HG03139 (cell line): ENCODE data around the gene BTNL9.
"Not testable (repeated sequence)": the region's sequence is repeated elsewhere in the genome, so short reads cannot be mapped to it uniquely, and the experiment has no call there.

Source experiments
- ATAC-seq: cut with Tn5 transposase; IDR thresholded peaks from one replicate; pipeline ENCODE4 v1.9.1; 2021; ENCODE audit not compliant: unreplicated experiment

Gene BTNL9

DNA sequence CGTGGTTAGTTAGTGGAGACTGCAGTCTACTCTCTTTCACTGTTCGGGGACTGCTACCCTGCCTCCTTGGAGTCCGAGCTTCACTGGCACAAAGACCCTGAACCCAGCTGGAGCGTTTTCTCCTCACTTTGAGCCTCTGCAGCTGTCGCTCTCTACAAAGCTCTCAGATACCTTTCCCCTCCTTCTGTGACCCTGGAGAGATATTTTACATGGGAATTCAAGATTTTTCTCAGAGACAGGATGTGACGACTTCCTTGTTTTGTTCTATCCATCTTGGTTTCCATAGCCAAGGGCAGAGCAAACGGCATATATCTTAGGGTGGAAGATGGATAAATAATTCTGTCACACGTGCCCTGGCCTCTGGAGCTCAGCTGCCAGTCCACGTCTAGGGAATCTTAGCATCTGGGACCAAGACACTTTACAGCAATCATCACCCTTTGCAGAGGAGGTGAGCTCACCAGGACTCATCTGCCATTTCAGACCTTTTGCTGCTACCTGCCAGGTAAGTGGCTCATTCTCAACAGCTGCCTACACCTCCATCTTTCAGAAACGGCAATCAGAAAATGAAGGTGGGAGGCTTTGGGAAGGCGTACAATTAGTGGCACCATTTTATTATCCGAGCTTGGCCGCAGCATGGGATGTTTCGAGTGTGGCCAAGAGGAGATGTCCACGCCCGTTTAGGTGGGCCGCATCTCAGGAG lies at the start of gene BTNL9:
Gene BTNL9 (plus strand): TSS at position 336 of the 700 bp plus-strand sequence. CDS start 5,224 bp downstream, outside the sequence.
- ATAC-seq: no peak

DNA sequence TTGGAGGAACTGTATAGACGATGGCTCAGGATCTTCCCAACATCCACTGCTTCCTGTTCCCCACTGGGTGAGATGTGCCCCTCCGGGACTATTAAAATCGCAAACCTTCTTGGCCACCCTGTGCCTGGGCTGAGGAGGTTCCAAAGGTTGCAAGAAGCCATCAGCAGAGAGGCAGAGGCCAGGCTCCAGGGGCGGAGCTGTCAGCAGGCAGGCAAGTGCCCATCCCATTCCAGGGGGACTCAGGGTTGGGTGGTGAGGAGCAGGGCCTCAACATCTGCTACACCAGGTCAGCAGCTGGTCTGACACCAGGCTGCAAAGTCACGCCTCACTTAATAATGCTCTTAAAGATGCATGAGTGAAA lies 49.2 kb upstream of the BTNL9 start:
- ATAC-seq: no peak

DNA sequence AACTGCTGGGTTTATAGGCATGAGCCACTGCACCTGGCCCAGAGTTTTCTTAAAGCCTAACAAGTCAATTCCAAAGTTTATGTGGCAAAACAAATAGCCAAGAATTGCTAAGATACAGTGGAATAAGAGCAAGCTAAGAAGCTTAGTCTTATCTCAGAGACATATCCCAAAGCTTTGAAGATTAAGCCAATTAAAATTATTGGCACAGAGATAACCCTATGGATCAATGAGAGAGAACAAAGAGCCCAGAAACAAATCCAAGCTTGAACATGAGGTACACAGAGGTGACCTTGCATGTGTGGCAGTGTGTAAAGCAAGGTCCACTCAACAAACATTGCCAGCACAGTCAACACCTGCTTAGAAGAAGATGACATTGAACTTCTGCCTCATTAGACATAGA lies 38.1 kb upstream of the BTNL9 start:
- no peak for ATAC-seq

DNA sequence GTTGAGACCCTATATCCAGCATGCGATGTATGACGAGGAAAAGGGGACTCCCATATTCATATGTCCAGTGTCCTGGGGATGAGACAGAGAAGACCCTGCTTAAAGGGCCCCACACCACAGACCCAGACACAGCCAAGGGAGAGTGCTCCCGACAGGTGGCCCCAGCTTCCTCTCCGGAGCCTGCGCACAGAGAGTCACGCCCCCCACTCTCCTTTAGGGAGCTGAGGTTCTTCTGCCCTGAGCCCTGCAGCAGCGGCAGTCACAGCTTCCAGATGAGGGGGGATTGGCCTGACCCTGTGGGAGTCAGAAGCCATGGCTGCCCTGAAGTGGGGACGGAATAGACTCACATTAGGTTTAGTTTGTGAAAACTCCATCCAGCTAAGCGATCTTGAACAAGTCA lies 34.3 kb upstream of the BTNL9 start:
- ATAC-seq: no peak

DNA sequence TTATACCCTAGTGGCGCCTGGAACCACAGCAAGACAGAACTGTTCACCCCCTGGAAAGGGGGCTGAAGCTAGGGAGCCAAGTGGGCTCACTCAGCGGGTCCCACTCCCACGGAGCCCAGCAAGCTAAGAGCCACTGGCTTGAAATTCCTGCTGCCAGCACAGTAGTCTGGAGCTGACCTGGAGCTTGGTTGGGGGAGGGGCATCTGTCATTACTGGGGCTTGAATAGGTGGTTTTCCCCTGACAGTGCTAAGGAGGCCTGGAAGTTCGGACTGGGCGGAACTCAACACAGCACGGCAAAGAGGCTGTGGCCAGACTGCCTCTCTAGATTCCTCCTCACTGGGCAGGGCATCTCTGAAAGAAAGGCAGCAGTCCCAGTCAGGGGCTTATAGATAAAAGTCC lies 31.9 kb upstream of the BTNL9 start:
- no peak for ATAC-seq

DNA sequence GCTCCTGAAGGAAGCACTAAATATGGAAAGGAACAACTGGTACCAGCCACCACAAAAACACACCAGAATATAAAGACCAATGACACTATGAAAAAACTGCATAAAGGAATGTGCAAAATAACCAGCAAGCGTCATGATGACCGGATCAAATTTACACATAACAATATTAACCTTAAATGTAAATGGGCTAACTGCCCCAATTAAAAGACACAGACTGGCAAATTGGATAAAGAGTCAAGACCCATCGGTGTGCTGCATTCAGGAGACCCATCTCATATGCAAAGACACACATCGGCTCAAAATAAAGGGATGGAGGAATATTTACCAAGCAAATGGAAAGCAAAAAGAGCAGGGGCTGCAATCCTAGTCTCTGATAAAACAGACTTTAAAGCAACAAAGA lies 30.0 kb upstream of the BTNL9 start:
- not testable (repeated sequence) for ATAC-seq

DNA sequence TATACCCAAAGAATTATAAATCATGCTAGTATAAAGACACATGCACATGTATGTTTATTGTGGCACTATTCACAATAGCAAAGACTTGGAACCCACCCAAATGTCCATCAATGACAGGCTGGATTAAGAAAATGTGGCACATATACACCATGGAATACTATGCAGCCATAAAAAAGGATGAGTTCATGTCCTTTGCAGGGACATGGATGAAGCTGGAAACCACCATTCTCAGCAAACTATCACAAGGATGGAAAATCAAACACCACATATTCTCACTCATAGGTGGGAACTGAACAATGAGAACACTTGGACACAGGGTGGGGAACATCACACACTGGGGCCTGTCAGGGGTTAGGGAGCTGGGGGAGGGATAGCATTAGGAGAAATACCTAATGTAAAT lies 25.4 kb upstream of the BTNL9 start:
- not testable (repeated sequence) for ATAC-seq

DNA sequence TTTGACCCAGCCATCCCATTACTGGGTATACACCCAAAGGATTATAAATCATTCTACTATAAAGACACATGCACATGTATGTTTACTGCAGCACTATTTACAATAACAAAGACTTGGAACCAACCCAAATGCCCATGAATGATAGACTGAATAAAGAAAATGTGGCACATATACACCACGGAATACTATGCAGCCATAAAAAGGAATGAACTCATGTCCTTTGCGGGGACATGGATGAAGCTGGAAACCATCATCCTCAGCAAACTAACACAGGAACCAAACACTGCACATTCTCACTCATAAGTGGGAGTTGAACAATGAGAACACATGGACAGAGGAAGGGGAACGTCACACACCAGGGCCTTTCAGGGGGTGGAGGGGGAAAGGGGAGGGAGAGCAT lies 22.6 kb upstream of the BTNL9 start:
- ATAC-seq: not testable (repeated sequence)

DNA sequence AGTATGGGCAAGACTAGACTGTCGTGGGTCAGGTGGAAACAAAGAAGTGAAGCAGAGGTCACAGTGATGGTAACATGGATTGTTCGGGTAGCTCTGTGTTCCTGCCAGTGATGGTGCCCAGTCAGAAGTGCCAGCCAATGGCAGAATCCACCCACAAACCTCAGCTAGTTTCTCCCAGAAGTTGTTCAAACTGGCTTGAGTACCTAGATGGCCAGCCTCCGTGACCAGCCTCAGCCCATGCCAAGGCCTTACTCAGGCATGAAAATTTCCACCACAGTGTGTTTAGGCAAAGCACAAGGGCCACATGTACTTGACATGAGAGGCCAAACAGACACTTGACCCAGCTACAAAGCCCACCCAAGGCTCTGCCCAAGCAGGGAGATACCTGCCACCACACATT lies 19.4 kb upstream of the BTNL9 start:
- ATAC-seq: no peak

DNA sequence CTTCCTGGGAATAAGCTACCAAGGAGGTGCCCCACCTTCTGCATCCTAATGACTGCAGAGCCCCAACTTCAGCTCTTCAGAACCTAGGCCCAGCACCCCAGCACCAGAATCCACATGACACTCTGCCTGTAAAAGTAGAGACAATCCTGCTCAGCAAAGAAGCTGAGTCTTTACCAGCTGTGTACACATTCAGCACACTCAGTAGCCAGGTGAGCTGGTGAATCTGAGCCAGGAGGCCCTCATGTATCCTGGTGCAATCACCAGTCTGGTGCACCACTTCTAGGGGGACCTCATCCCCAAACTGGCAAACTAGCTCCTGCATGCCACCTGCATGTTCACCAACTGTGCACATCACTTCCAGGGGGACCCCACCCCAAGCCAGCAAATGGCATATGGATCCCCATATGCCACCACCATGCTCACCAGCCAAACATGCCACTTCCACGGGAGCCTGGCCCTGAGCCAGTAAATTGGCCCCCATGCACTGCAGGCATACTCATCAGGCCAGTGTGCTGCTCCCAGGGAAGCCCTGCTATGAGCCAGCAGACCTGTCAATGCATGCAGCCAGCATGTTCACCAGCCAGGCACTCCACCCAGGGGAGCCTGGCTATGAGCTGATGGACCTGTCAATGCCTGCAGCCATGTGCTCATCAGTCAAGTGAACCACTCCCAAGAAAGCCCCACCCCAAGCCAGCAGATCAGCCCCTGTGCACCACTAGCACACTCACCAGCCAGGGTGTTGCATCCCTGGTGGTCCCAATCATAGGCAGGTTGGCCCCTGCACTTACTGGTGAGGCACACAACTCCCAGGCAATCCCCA lies 15.6 kb upstream of the BTNL9 start:
- no peak for ATAC-seq

DNA sequence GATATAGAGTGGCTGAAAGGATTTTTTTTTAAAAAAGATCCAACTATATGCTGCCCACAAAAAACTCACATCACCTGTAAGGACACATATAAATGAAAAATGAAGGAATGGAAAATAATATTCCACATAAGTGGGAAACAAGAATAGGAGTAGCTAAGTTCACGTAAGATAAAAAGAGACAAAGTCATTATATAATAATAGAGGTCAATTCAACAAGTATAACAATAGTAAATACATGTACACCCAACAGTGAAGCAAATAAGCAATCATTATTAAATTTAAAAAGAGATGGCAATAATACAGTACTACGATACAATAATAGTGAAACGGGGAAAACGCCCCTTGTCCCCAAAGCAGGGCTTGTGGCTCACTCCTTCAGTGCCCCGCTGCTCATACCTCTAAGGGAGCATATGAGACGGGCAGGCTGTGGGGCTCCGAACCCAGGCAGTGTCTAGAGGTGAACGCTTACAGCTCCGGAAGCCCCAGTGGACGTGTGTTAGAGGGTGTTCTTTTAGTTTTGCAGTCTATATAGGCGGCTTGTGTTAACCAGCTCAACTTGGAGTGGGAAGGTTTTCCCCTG lies 12.5 kb upstream of the BTNL9 start:
- no peak for ATAC-seq

DNA sequence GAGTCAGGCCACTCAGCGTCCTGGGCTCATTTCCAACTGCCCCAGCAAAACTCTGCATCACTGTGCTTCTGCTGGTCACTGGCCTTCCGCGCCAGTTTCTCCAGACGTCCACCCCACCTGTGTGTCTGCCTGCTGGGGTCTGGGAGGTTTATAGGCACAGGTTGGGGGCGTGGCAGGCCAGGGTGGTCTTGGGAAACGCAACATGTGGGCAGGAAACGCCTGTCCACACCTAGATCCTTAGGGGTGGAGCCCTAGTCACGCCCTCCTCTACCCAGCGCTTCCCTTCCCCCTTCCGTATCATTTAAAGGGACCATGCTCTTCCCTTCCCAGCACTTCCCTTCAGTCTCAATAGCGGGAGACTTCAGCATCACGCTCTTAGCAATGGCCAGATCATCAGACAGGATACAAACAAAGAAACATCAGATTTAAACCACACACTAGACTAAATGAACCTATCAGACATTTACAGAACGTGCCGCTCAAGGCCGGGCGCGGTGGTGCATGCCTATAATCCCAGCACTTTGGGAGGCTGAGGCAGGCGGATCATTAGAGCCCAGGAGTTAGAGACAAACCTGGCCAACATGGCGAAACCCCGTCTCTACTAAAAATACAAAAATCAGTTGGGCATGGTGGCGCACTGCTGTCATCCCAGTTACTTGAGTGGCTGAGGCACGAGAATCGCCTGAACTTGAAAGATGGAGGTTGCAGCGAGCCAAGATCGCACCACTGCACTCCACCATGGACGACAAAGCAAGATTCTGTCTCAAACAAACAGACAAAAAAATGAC lies 11.8 kb upstream of the BTNL9 start:
- no peak for ATAC-seq

DNA sequence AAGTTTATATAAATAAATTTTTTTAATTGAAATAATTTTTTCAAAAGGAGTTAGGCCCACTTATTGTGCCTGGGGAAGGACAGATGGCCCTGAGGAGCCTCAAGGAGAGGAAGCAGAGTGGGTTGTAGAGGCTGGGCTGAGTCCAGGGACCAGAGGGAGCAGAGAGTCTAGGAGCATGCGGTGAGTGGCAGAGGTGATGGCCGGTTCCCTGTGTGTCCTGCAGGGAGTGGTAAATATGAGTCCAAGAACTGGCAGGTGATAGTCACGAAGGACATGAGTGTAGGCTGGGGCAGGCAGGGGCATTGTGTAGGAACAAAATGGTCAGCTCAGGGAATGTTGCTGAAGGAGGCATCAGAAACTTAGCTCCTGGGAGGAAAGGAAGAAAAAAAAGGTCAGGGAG lies 8.3 kb upstream of the BTNL9 start:
- no peak for ATAC-seq

DNA sequence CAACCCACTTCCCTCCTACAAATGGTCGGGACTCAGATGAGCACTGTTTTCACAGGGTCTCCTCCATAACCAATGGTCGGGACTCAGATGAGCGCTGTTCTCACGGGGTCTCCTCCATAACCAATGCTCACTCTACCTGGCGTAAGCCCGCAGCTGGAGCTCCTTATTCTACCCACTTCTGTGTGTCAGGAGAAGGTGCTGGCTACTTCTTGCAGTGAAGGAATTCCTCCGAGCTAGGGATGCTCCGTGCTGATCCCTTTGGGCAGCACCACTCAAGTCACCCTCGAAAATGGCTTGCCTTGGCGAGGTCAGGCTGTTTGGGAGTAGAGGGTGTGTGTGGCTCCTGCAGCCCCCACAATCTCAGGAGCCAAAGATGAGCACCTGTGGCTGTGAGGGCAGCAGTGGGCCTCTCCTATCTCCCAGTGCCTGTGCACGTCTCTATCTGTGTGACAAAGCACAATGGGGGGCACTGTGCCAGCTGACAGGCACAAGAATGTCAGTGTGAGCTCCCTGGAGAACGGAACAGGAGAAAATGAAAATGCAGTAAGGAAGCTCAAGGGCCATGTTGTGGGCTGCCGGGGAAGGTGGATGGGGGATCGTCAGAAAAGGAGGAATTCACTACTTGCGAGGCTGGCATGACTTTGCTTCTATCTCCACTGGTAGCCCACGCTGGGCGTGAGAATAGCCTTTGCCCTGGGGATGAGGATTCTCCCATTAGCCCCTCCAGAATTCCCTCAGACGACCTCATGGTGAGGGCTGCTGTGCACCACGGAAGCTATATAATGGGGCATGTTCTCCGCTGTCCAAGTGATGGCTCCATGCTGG lies 3.9 kb upstream of the BTNL9 start:
- no peak for ATAC-seq

DNA sequence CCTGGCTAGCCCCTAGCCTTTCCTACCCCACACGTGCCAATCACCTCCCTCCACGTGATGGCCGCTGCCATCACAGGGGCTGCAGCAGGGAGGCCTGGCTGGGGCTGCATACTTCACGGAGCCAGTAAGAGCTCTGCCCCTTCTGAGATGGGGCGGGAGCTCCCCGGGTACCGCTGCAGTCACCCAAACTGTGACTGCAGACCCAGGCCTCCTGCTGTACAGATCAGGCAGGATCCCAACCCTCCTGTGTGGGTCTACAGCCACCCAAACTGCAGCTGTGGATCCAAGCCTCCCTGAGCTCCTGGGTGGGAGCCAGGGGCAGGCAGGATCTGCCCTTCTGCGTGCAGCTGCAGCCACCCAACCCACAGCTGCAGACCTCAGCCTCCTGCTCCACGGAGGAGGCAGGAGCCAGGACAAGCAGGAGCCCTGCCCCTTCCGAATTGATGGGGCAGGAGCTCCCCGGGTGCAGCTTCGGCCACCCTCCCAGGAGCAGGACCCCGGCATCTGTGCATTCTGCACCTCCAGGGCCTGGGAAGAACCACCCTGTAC lies 3.2 kb upstream of the BTNL9 start:
- ATAC-seq: no peak

DNA sequence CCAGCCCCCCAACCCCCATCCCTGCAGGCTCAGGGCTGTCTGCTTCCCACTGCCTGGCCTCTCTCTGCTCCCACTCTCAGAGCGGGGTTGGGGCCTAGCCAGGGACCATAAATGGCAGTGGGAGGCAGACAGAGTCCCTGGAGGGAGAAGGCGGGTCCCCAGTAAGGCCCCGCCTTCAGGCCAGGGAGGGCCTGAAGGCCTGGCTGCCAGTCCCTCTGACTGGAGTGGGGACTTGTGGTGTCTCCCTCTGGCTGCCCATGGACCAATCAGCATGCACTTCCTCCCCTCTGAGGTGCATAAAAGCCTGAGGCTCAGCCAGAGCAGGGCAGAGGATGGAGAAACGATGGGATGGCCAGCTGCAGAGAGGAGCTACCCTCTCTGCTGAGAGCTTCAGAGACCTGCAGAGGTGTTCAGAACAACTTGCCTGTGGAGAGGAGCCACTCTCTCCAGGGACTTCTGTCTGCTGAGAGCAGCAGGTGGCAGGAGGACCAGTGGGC lies 2.7 kb upstream of the BTNL9 start:
- no peak for ATAC-seq

DNA sequence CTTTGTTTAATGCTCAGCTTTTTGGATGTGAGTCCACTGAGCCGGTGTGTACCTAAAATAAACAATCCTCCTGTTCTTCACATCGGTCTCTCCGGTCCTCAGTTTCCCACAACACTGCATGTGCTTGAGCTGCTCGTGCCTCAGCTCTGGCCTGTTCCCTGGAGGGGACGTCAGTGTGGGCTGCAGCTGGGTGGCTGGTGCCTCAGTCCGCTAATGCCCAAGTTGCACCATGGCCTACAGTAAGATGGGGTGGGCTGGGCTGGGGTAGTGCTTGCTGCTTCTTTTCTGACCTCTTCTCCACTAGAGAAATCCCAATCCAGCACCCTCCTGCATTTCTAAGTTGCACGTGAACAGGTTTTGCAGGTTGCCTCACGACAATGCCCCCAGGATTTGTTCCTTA lies 595 bp upstream of the BTNL9 start:
- ATAC-seq: no peak

DNA sequence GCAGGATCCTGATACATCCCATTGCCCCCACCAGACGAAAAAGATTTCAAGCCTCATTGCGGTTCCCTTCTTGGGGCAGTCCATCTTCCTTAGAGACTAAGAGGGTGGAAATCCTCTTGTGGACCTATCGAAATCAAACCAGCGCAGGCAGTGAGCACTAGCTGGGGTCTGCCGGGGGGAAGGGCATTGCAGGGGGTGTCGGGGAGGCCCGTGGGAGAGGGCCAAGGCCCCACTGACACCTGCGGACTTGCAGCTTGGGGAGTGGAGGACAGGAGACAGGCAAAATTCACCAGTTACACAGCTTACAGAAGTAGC lies 522 bp downstream of the BTNL9 start:
- ATAC-seq: no peak

DNA sequence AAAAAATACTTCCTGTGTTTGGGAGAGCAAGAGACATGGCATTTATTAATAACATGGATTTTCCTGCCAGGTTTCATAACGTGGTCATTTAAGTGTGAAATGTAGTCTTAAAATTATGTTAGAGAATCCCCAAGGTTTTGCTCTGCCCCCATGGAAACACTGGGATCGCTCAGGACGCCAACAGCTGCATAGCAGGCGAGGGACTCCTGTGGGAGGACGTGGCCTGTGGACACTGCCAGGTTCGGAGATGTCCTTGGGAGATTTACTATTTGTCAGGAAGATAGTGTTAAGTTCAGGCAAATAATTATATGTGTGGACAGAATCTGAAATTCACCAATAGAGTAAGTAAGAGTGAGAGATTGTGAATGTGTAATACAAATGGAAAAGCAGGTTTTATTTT lies 977 bp downstream of the BTNL9 start:
- no peak for ATAC-seq

DNA sequence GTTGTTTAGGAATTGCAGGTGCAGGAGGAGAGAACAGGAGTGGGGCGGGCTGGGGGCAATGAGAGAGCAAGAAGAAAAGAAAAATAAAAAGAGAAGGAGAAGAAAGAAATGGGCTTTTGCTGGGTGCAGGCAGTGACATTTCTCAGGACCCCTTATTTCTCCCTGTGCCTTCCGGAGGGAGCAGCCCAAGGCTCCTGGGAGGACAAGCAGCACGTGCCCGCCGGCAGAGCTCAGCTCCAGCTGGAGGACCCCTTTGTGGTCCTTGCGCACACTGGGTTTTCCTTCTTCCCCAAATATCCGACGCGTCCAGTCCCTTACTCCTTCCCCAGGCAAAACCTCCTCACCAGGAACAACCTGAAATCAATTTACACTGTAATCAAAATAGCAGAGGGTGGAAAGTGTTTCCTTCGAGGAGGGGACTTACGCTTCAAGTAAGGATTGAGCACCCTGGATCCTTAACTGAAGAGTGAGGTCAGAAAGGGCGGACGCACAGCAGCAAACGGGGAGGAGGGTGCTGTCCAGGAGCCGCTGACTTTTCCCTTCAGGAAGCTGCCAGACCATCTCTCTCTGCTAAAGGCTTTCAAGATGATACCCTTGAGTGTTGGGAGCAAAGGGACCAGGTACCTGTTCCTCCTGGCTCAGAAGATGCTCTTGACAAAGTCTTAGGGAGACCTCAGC lies 2.1 kb downstream of the BTNL9 start:
- ATAC-seq: no peak
